ENCODE results near the gene RND2. TPM values are rescaled to one million over a fixed set of nuclear protein-coding genes. Genes with fewer than 3 reads are reported as not detected.

The RND2 gene
- total and polyA plus RNA-seq, 2 of the 4 experiments (the other 2 are of a cell fraction), result 1.1 to 1.9 TPM

GRCh38 chr17:43070872-43071271, 45.8 kb downstream of the RND2 start:
- no peak overlapping the region for H3K27ac ChIP-seq (ENCODE audit: insufficient read depth, low read length)
- no peak for TF ChIP-seq NFE2L2 (IDR thresholded peaks at IDR 0.05; ENCODE audit: low read depth, low read length)
- TF ChIP-seq, protein P1, sequence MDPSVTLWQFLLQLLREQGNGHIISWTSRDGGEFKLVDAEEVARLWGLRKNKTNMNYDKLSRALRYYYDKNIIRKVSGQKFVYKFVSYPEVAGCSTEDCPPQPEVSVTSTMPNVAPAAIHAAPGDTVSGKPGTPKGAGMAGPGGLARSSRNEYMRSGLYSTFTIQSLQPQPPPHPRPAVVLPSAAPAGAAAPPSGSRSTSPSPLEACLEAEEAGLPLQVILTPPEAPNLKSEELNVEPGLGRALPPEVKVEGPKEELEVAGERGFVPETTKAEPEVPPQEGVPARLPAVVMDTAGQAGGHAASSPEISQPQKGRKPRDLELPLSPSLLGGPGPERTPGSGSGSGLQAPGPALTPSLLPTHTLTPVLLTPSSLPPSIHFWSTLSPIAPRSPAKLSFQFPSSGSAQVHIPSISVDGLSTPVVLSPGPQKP (IDR thresholded peaks at IDR 0.05; ENCODE audit: borderline replicate concordance, low read depth, low read length), result no peak
- TF ChIP-seq CHD1 (IDR thresholded peaks at IDR 0.05; ENCODE audit: low read depth, low read length), result no peak
- TF ChIP-seq MAFK (IDR thresholded peaks at IDR 0.05; ENCODE audit: low read depth, low read length), result no peak
- TF ChIP-seq, protein P2, sequence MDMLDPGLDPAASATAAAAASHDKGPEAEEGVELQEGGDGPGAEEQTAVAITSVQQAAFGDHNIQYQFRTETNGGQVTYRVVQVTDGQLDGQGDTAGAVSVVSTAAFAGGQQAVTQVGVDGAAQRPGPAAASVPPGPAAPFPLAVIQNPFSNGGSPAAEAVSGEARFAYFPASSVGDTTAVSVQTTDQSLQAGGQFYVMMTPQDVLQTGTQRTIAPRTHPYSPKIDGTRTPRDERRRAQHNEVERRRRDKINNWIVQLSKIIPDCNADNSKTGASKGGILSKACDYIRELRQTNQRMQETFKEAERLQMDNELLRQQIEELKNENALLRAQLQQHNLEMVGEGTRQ (IDR thresholded peaks at IDR 0.05; ENCODE audit: low read depth, low read length), result no peak
- no peak for TF ChIP-seq BHLHE40 (IDR thresholded peaks at IDR 0.05; ENCODE audit: low read depth, low read length)
- TF ChIP-seq POLR2A (IDR thresholded peaks at IDR 0.05; ENCODE audit: low read depth, low read length), result no peak
- no peak for TF ChIP-seq MXI1 (IDR thresholded peaks at IDR 0.05; ENCODE audit: borderline replicate concordance, low read depth, low read length)
- TF ChIP-seq, protein P3, sequence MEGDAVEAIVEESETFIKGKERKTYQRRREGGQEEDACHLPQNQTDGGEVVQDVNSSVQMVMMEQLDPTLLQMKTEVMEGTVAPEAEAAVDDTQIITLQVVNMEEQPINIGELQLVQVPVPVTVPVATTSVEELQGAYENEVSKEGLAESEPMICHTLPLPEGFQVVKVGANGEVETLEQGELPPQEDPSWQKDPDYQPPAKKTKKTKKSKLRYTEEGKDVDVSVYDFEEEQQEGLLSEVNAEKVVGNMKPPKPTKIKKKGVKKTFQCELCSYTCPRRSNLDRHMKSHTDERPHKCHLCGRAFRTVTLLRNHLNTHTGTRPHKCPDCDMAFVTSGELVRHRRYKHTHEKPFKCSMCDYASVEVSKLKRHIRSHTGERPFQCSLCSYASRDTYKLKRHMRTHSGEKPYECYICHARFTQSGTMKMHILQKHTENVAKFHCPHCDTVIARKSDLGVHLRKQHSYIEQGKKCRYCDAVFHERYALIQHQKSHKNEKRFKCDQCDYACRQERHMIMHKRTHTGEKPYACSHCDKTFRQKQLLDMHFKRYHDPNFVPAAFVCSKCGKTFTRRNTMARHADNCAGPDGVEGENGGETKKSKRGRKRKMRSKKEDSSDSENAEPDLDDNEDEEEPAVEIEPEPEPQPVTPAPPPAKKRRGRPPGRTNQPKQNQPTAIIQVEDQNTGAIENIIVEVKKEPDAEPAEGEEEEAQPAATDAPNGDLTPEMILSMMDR (conservative IDR thresholded peaks at IDR 0.05; ENCODE audit: low read depth, low read length), result no peak
- no peak for TF ChIP-seq MAZ (IDR thresholded peaks at IDR 0.05; ENCODE audit: borderline replicate concordance, low read depth, low read length)
- no peak for TF ChIP-seq FOS (IDR thresholded peaks at IDR 0.05; ENCODE audit: low read depth, low read length)
- TF ChIP-seq SMC3 (IDR thresholded peaks at IDR 0.05; ENCODE audit: low read depth, low read length), result no peak
- no peak for TF ChIP-seq RCOR1 (IDR thresholded peaks at IDR 0.05; ENCODE audit: insufficient replicate concordance, low read length)
- no peak for TF ChIP-seq CEBPB (IDR thresholded peaks at IDR 0.05; ENCODE audit: low read depth, low read length)
- no peak for TF ChIP-seq RAD21 (IDR thresholded peaks at IDR 0.05; ENCODE audit: low read length)
- no peak for TF ChIP-seq RFX5 (IDR thresholded peaks at IDR 0.05; ENCODE audit: low read depth, low read length)
- POLR2A ChIA-PET (ENCODE audit: unreplicated experiment), result no interaction called here
- H2AK9ac ChIP-seq (replicated peaks; ENCODE audit: low read depth, low read length, poor library complexity), result no peak overlapping the region
- no peak overlapping the region for H3K18ac ChIP-seq (ENCODE audit: low read depth, low read length)
- no peak overlapping the region for H2BK15ac ChIP-seq (ENCODE audit: low read depth, low read length)
- H3K23ac ChIP-seq (ENCODE audit: low read depth, low read length), result no peak overlapping the region
- H3K4me1 ChIP-seq (ENCODE audit: control insufficient read depth, insufficient read depth, low read length), result no peaks in the 10 kb centered on the region
- no peak overlapping the region for H3K4me2 ChIP-seq (ENCODE audit: low read depth, low read length)
- no peak overlapping the region for H2BK120ac ChIP-seq (ENCODE audit: low read depth, low read length)
- intact Hi-C loops (cut with micrococcal nuclease) (no loop called here), in situ Hi-C loops (cut with MboI; ENCODE audit: low sequenced_read_pairs) (loop anchor here (25.0 kb wide), 1 partner anchor 109 kb away; the partner anchor contains the start of gene AARSD1), dilution Hi-C loops (cut with HindIII; ENCODE audit: low sequenced_read_pairs, unreplicated experiment) (no loop called here)
- H2AK5ac ChIP-seq (ENCODE audit: low read depth, low read length), result no peak overlapping the region
- no peak overlapping the region for H4K5ac ChIP-seq (ENCODE audit: low read depth, low read length)
- CTCF ChIA-PET, result interaction anchor here (0.6 kb wide), 1 partner anchor 12 kb away, joined by 4 read pairs; no protein-coding TSS in a partner anchor
- 86% methylated on average over 1 of the region's 1 CpG; no CpG with 5 or more reads in 1 of the 2 experiments for WGBS, 2 experiments (ENCODE audit: extremely low coverage in 2 of 2, insufficient read length in 1 of 2)
- H4K20me1 ChIP-seq (ENCODE audit: insufficient read depth, low read length), result no peaks in the 10 kb centered on the region
- H3K36me3 ChIP-seq (ENCODE audit: control insufficient read depth, insufficient read depth, low read length), result peaks cover 3% of the 10 kb centered on the region; the same call in 1 of the 2 replicates
- ATAC-seq (ENCODE audit: low read depth) (no peak), DNase-seq (no peak)
- no peak overlapping the region for H3K14ac ChIP-seq (replicated peaks; ENCODE audit: low read depth, low read length)
- H3K79me1 ChIP-seq (ENCODE audit: low read depth in 1 of 2, low read length in 2 of 2), result no peaks in the 10 kb centered on the region
- no peak overlapping the region for H4K91ac ChIP-seq (ENCODE audit: insufficient read depth, low read depth, low read length)
- peaks cover 2% of the 10 kb centered on the region; the same call in 1 of the 2 replicates for H3K9me1 ChIP-seq (ENCODE audit: insufficient read depth, low read length)
- H3K4me3 ChIP-seq (ENCODE audit: insufficient read depth, low read depth, low read length), result no peak overlapping the region
- H3K9ac ChIP-seq (ENCODE audit: low read depth, low read length), result no peak overlapping the region
- H2AFZ ChIP-seq (replicated peaks; ENCODE audit: low read length, poor library complexity), result no peak overlapping the region
- no peaks in the 10 kb centered on the region for H3K9me3 ChIP-seq (ENCODE audit: control insufficient read depth, insufficient read depth, low read length)
- no TSS peak for BruUV-seq (replicated peaks)
- H2BK5ac ChIP-seq (ENCODE audit: low read depth, low read length, poor library complexity, severe bottlenecking), result no peak overlapping the region
- no peak overlapping the region for H2BK20ac ChIP-seq (ENCODE audit: low read depth, low read length)
- no peak overlapping the region for H3K4ac ChIP-seq (ENCODE audit: low read depth, low read length)
- no peak overlapping the region for H3K56ac ChIP-seq (ENCODE audit: extremely low read depth, insufficient read depth, low read length)
- no peak overlapping the region for H4K8ac ChIP-seq (ENCODE audit: low read depth in 2 of 2, low read length in 2 of 2)
- H3K27me3 ChIP-seq (ENCODE audit: control insufficient read depth, insufficient read depth, low read length), result no peaks in the 10 kb centered on the region

Measured in IMR-90 (cell line).